GM12892 (cell line): ENCODE results near the gene PTPN13.

Experiments used
- POLR2A ChIP-seq: IDR thresholded peaks from 2 replicates; pipeline ENCODE4 v1.6.1; 2011; ENCODE audit warnings: low read depth, low read length, control low read depth
- POLR2AphosphoS5 ChIP-seq: IDR thresholded peaks from 2 replicates; pipeline ENCODE4 v1.6.1; 2011; ENCODE audit warnings: low read depth, low read length, control low read depth

DNA sequence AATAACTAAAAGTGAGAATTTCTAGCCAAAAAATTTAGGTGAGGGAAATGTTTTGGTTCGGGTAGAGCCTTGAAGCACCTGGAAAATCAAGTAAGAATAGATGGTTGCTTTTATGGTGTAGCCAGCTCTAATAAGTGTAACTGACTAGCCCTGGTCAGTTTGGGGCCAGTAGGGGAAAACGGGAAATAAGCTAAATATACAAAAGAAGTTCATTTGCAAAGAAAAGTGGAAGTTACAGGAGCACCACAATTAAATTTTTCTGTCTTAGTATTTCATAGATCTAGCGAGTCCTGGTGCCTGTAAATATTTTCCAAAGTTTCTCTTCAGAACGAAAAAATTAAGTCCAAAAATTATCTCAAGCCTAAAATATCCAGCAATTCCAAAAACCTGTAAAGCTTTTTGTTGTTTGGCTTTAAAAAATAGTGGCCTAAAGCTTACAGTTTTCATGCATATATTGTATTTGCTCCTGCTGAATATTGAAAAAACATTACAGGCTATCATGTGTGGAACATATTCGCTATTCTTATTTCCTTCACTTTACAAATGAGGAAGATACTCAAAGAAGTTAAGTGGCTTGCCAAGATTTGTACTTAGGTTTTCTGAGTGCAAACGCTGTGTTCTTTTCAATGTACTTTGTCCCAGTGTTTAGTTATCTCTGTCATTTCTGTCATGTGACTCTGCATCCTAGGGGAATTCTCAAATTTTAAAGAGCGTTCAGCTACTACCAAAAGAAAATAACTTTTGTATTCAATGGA lies 7.3 kb upstream of the PTPN13 start:
- no peak for TF ChIP-seq POLR2A
- no peak for TF ChIP-seq POLR2AphosphoS5
